Measurements from ENCODE around the gene CC2D1B. TPM values are rescaled to one million over a fixed set of nuclear protein-coding genes. Genes with fewer than 3 reads are reported as not detected.

The CC2D1B gene
- total RNA-seq, 1 donor from 2014 or later, result 23.8 TPM

DNA sequence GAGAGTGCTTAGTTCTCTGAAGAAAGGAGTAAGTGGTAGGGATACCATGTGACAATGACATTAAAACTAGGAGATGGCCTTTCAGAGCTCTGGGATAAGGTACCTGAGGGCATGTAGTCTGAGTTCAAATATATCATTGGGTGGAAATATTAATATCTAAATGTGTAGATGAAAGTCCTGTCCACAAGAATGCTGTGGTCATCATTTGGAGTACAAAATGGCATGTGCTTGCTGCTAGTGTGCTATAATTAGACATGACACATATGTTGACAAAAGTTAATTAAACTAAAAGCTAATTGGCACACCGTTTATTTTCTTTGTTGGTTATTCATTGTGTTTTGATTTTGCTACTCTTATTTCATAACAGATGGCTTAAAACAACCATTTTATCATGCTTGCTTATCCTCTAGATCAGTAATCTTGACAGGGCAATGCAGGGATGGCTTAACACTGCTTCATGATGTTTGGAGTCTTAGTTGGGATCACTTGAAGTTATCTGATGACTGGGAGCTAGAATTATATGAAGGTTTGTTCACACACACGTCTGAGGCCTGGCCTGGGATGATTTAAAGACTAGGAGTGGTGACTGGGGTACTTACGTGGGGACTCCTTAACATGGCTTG lies 31.0 kb downstream of the CC2D1B start:
- TF ChIP-seq POLR2AphosphoS5 (IDR thresholded peaks at IDR 0.05; ENCODE audit: insufficient read depth in 1 of 2, low read depth in 1 of 2) (no peak), POLR2A (IDR thresholded peaks at IDR 0.05) (no peak)
- TF ChIP-seq, protein P1, sequence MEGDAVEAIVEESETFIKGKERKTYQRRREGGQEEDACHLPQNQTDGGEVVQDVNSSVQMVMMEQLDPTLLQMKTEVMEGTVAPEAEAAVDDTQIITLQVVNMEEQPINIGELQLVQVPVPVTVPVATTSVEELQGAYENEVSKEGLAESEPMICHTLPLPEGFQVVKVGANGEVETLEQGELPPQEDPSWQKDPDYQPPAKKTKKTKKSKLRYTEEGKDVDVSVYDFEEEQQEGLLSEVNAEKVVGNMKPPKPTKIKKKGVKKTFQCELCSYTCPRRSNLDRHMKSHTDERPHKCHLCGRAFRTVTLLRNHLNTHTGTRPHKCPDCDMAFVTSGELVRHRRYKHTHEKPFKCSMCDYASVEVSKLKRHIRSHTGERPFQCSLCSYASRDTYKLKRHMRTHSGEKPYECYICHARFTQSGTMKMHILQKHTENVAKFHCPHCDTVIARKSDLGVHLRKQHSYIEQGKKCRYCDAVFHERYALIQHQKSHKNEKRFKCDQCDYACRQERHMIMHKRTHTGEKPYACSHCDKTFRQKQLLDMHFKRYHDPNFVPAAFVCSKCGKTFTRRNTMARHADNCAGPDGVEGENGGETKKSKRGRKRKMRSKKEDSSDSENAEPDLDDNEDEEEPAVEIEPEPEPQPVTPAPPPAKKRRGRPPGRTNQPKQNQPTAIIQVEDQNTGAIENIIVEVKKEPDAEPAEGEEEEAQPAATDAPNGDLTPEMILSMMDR (IDR thresholded peaks at IDR 0.05), result no peak
- no peaks in the 10 kb centered on the region for H3K9me3 ChIP-seq
- peaks cover 0 to 12% of the 10 kb centered on the region in 2 donors for H3K36me3 ChIP-seq
- no peaks in the 10 kb centered on the region for H3K27me3 ChIP-seq
- DNase-seq (ENCODE audit: extremely low spot score in 2 of 2), result no peak
- H3K4me3 ChIP-seq, result no peak overlapping the region
- no peaks in the 10 kb centered on the region for H3K4me1 ChIP-seq
- intact Hi-C loops (cut with DNase I), result no loop called here
- H3K27ac ChIP-seq, result no peak overlapping the region

DNA sequence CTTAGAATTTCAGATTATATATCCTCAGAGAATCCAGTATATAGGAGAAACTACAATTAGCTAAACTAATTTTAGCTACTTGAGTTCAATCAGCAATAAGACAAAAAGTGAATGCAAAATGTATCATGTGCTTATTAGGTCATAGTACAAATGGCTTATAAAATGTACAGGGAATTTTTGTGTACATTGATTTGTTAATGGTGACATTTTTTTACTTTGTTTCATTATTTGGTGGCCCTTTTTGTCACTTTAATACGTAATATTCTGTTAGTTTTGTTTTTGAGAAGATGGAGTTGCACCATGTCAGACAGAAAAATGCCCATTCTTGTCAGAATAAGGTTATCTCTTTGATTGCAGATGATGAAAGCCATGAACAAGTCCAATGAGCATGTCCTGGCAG lies 33.6 kb downstream of the CC2D1B start:
- H3K9me3 ChIP-seq, result no peaks in the 10 kb centered on the region
- peaks cover 0 to 7% of the 10 kb centered on the region in 2 donors for H3K36me3 ChIP-seq
- H3K27ac ChIP-seq, result no peak overlapping the region
- DNase-seq (ENCODE audit: extremely low spot score in 2 of 2), result no peak
- H3K27me3 ChIP-seq, result no peaks in the 10 kb centered on the region
- TF ChIP-seq POLR2AphosphoS5 (IDR thresholded peaks at IDR 0.05; ENCODE audit: insufficient read depth in 1 of 2, low read depth in 1 of 2) (no peak), POLR2A (IDR thresholded peaks at IDR 0.05) (no peak)
- TF ChIP-seq, protein P1 (IDR thresholded peaks at IDR 0.05), result no peak
- H3K4me1 ChIP-seq, result no peaks in the 10 kb centered on the region
- intact Hi-C loops (cut with DNase I), result no loop called here
- H3K4me3 ChIP-seq, result no peak overlapping the region

DNA sequence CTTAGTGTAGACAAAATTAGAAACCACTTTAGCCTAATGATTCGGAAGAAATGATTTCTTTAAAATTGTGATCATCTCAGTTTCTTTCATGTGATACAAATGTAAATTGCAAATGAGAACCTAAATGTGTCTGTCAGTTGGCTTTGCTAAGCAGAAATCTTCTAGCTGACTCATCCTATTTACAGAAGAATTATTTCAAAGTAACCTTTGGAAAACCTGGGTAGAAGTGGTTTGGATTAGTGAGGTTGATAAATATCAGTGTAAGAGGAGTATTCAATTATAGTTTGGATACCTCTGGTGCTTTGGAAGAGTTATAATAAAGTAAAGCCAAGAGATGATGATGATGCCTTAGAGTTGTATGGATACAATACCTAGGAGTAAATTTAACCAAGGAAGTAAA lies 37.4 kb downstream of the CC2D1B start:
- no peak for TF ChIP-seq POLR2AphosphoS5 (IDR thresholded peaks at IDR 0.05; ENCODE audit: insufficient read depth in 1 of 2, low read depth in 1 of 2)
- no peak for TF ChIP-seq POLR2A (IDR thresholded peaks at IDR 0.05)
- TF ChIP-seq, protein P1 (IDR thresholded peaks at IDR 0.05), result no peak
- intact Hi-C loops (cut with DNase I), result no loop called here
- DNase-seq (ENCODE audit: extremely low spot score in 2 of 2), result no peak
- Histone ChIP-seq H3K4me3 (no peak overlapping the region), H3K27ac (no peak overlapping the region), H3K27me3 (no peaks in the 10 kb centered on the region), H3K36me3 (peaks cover 0 to 7% of the 10 kb centered on the region in 2 donors), H3K9me3 (no peaks in the 10 kb centered on the region), H3K4me1 (no peaks in the 10 kb centered on the region)

DNA sequence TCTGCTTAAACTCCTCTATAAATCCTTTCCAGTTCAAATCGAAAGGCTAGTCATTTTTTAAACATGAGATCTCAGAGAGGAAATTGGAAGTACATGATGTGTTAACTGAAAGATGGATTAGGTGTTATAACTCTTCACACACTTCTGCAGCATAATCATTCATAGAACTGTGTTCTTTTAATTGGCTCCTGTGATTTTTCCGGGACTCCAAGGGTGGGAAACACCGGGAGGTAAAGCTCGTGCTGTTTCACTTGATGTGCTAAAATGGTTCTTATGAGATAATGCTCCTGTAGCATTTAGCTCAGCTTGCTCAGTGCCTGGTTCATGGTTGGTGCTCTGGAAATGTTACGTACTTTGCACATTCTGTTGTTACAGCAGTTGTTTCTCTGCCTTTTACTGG lies 40.2 kb downstream of the CC2D1B start:
- TF ChIP-seq, protein P1 (IDR thresholded peaks at IDR 0.05), result no peak
- no peak for TF ChIP-seq POLR2A (IDR thresholded peaks at IDR 0.05)
- no peak for TF ChIP-seq POLR2AphosphoS5 (IDR thresholded peaks at IDR 0.05; ENCODE audit: insufficient read depth in 1 of 2, low read depth in 1 of 2)
- DNase-seq (ENCODE audit: extremely low spot score in 2 of 2), result no peak
- Histone ChIP-seq H3K36me3 (no peaks in the 10 kb centered on the region), H3K27me3 (no peaks in the 10 kb centered on the region), H3K9me3 (no peaks in the 10 kb centered on the region), H3K27ac (no peak overlapping the region), H3K4me3 (no peak overlapping the region), H3K4me1 (no peaks in the 10 kb centered on the region)
- intact Hi-C loops (cut with DNase I), result no loop called here

DNA sequence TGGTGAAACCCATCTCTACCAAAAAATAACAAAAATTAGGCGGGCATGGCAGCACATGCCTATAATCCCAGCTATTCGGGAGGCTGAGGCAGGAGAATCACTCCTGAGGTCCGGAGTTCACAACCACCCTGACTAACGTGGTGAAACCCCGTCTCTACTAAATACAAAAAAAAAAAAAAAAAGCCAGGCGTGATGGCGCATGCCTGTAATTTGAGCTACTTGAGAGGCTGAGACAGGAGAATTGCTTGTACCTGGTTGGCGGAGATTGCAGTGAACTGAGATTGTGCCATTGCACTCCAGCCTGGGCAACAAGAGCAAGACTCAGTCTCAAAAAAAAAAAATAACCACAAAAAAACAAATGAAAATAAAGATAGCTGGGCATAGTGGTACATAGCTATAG lies 42.3 kb downstream of the CC2D1B start:
- no peak overlapping the region for H3K27ac ChIP-seq
- H3K9me3 ChIP-seq, result no peaks in the 10 kb centered on the region
- no peaks in the 10 kb centered on the region for H3K4me1 ChIP-seq
- no peak for DNase-seq (ENCODE audit: extremely low spot score in 2 of 2)
- no peak overlapping the region for H3K4me3 ChIP-seq
- TF ChIP-seq POLR2AphosphoS5 (IDR thresholded peaks at IDR 0.05; ENCODE audit: insufficient read depth in 1 of 2, low read depth in 1 of 2), result no peak
- TF ChIP-seq, protein P1 (IDR thresholded peaks at IDR 0.05), result no peak
- no peak for TF ChIP-seq POLR2A (IDR thresholded peaks at IDR 0.05)
- H3K27me3 ChIP-seq, result no peaks in the 10 kb centered on the region
- intact Hi-C loops (cut with DNase I), result no loop called here
- no peaks in the 10 kb centered on the region for H3K36me3 ChIP-seq

Measured in vagina (tissue), 2 donors.